GM19452 (cell line): ENCODE measurements around the gene GUCA2B.

ENCODE experiments used
- ATAC-seq: cut with Tn5 transposase; IDR thresholded peaks from one replicate; pipeline ENCODE4 v1.9.1; 2021; ENCODE audit not compliant: unreplicated experiment

Gene GUCA2B

DNA sequence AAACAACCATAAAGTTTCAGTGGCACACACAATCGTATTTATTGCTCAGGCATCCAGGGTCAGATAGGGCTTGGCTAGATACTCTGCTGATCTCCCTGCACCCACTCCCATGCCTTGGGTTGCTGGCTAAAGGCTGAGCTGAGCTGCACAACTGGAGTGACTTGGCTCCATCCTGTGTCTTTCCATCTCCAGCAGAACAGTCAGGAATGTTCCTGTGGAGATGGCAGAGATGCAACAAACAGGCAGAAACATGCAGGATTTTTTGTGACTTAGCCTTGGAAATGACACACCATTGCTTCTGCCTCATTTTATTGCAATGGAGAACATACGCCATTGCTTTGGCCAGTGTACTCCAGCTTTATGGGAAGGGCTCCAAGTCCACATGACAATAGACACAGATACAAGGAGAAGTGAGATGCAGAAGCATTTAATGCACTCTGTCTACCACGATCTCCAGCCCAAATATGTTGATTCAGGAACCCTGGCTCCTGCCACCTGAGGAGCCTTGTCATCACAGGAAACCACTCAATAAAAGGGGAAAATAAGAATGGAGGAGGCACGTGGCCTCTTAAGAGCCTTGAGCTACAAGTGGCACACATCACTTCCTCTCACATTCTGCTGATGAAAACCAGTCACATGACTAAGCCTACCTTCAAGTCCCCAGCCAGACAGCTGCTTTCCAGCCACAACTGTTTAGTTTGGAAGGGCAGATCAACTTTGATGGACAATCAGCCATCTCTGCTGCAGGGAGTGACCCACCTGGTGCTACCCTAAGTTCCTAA, 10.1 kb upstream of the GUCA2B start:
- no peak for ATAC-seq

DNA sequence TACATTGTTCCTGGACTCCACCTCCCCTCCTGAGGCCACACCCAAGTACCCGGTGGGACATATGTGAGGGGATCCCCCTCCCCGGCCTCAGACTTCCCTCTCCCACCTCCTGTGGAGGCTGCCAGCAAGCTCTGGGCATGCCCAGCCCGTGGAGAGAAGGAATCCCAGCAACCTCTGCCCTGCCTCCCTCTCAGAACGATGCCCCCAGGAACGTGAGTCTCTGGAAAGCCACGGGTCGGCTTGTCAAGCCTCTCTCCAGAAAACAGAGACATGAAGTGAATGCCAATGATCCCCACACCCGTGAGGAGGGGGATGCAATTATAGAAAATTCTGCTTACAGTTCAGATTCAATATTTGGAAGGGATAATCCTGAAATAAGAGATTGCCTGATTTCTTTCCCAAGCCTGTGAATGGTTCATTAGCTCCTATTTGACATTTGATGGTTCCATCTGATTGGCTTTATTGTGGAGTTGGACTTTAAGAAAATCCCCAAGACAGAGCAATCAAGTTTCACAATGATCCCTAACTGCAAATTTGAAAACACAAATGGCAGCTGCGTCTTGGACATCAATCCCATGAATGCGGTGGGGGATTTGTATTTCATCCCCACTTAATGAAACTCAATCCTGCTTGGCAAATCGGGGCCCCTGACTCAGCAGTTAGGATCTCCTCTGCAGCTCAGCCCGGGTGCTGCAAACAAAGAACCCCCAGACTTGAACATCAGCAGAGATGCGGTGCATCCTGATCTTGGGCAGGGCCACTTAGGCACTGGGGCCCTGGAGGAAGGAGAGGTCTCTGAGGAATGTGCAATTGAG, 9.1 kb upstream of the GUCA2B start:
- ATAC-seq = no peak

DNA sequence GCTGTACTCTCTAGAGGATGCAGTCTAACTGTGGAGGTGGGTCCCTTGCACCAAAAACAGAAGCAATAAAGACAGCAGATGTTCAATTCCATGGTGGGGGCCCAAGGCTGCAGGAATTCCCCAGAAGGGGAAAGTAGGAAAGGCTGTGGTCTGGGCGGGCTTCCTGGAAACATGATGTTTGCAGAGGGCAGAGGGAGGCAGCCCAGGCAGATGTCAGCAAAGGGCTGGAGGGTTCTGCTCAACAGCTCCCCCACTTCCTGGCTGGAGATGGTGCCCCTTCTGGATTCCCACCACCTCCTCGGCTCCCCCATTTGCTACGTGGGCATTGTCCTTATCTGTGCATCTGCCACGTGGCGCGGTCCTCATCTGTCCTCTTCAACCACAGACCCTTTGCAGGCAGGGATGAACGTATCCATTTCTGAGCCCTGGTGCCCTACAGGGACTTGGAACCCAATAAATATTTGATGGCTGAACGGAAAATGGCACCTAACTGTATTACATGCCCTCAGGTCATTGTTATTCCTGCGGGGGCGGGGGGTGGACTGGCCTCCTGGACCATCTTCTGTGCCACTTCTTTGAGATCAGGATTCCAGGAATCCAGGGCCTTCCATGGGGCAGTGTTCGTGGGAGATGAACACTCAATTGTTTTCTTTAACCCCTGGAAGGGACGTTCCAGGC, 8.4 kb upstream of the GUCA2B start:
- ATAC-seq = no peak

DNA sequence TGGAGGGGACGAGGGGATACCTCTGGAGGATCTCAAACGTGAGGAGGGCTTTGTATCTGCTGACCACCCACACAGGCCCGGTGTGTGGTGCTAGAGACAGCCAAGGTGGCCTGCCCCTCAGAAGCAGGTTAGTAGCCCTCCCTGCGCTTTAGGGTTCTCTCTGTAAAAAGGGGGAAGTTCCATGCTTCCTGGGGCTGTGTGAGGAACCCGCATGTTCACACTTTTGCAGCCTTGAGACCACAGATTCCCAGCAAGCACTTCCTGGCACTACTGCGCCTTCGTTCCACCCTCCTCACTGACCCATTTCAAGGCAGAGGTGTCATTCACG, 7.9 kb upstream of the GUCA2B start:
- ATAC-seq = no peak

- no peak for ATAC-seq
Measured at GRCh38 chr1:42145764-42146625, 7.2 kb upstream of the GUCA2B start.

DNA sequence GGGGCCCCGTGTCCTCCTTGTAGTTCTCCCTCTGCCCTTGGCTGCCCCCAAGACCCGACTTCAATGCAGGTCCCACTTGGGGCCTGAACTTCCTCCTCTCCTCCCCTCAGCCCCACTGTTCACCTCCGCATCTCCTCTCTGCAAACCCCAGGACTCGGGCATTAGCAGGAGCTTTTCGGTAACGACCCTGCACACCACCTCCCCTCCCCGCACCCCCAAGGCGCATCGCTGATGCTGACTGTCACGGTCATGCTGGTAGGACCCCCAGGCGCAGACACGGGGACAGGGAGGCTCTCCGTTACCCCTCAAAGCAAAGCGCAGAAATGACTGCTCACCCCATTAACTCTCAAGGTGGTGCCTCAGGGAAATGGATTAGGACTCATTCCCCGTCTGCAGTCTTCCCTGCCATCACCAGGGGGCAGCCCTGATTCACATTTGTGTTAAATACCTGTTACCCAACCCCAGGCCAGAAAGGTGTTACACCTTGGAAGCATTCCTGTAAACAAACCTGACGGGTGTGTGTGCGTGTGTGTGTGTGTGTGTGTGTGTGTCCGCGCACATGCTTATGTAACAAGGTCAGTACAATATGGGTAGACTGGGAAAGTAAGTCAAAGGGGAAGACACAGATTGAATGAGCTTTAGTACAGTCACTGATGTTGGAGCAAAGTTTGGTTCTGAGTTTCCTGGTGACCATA, 6.4 kb upstream of the GUCA2B start:
- ATAC-seq = no peak

GRCh38 chr1:42148166-42148565, 5.0 kb upstream of the GUCA2B start:
- ATAC-seq = no peak

DNA sequence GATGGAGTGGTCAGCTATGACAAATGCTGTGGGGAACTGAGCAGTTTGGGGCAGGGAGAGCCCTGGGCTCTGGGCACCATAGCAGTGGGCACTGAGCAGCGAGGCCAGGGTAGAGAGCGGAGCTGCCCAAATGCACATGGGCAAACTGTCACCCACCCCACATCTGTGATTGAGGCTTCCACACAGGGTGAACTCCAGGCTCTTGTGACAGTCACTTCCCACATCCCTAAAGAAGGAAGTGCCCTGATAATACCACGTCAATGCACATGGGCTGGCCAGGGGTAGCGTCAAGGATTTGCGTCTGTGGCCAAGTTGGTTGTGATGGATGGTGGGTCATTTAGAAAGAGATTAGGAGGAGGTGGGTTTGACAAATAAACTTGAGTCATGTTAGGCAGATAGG, 2.6 kb upstream of the GUCA2B start:
- no peak for ATAC-seq

DNA sequence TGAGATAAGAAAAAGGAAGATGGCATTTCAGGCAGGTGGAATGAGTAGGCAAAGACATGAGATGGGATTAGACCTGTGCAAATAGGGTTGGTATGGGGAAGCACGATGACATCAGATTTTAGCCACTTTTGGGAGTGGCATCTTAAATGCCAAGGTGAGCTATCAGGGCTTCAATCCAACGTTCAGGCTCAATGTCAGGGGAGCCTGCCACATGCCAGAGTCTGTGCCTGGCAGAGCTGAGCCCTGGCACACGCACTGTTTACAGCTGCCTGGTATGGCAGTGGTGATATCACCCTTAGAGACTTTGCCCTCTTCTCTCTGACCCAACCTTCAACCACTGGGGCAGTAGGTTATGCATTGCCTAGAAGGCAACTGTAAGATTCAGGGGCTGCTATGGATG, 1.1 kb upstream of the GUCA2B start:
- ATAC-seq = no peak

- no peak for ATAC-seq
Measured at GRCh38 chr1:42153624-42154023, 414 bp downstream of the GUCA2B start.

GRCh38 chr1:42154685-42155084, 1.5 kb downstream of the GUCA2B start:
- ATAC-seq = no peak

GRCh38 chr1:42155362-42155761, 2.2 kb downstream of the GUCA2B start:
- ATAC-seq = no peak

GRCh38 chr1:42157667-42158066, 4.5 kb downstream of the GUCA2B start:
- ATAC-seq = no peak

DNA sequence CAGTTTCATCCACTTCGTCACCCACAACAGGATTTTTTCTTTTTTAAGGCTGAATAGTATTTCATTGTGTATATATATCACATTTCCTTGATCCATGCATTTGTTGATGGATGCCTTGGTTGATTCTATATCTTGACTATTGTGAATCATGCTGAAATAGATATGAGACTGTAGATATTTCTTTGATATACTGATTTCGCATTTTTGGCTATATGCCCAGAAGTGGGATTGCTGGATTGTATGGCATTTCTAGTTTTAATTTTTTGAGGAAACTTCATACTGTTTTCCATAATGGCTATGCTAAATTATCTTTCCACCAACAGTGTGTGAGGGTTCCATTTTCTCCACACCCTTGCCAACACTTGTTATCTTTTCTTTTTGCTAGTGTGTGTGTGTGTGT, 5.0 kb downstream of the GUCA2B start:
- ATAC-seq = no peak

GRCh38 chr1:42162181-42162580, 9.0 kb downstream of the GUCA2B start:
- ATAC-seq = no peak

DNA sequence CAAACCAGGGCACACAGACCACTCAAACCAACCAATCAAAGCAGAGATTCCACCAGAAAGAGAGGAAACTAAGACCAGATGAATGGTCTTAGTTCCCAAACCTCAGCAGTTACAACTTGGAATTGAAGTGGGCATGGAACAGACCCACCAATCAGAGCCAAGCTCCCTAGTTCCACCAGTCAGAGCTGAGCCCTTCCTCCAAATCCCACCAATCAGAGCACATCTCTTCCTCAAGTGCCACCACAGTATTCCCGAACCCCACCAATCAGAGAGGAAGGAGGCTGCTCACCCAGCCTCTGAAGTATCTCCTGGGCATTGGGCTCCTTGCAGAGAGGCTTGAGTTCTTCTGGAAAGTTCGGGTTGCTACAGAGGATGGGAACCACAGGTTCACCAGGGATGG, 9.9 kb downstream of the GUCA2B start:
- ATAC-seq = no peak

DNA sequence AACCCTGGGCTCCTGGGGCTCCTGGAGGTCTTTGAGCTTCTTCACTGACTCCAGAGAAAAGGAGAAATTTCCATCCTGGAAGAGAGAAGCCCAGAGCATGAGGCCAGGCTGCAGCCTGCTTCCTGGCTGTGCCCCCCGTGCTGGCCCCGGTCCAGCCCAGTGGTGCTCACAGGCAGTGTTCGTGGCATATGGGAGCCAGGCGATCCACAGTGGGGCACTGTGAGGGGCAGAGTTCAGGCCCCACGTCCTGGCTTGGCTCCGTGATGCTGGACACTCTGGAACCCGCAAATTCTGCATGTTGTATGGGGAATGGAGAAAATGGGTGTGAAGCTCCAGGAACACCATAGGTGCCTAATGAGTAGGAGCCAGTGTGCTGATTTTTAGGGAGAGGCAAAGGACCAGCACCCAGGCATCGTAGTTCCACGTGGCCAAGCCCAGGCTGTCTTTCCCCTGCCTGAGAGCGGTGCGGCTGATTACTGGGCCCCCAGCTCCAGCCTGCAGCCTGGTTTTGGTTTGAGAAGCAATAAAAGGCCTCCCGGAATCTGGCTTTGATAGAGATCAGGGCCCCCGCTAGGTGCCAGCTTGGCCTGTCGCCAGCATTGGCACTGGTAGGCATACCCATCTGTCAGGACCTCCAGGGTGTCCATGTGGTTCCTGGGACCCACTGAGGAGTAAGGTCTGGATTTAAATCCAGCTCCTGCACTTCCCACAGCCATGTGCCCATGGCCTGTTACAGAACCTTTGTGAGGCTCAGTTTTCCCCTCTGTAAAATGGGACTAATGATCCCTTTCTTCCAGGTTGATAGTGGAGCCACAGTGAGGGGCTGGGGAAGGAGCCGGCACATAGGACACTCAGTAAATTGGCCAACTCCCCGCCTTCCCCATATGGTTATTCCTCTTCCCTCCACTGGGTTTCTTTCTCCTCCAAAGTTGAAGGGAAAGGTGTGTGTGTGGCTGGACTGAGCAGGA, 10.6 kb downstream of the GUCA2B start:
- ATAC-seq = no peak

- no peak for ATAC-seq
Measured at GRCh38 chr1:42164551-42165420, 11.6 kb downstream of the GUCA2B start, which contains the start of gene GUCA2A. Gene GUCA2A (minus strand): TSS chr1:42164745. CDS start chr1:42164712, 33 bp downstream.
